ENCODE results near the gene PHEX. TPM values are rescaled to one million over a fixed set of nuclear protein-coding genes. Genes with fewer than 3 reads are reported as not detected.

The PHEX gene
- total RNA-seq, 6 experiments from 2014 or later, result 0.05 to 0.10 (median 0.07) TPM

DNA sequence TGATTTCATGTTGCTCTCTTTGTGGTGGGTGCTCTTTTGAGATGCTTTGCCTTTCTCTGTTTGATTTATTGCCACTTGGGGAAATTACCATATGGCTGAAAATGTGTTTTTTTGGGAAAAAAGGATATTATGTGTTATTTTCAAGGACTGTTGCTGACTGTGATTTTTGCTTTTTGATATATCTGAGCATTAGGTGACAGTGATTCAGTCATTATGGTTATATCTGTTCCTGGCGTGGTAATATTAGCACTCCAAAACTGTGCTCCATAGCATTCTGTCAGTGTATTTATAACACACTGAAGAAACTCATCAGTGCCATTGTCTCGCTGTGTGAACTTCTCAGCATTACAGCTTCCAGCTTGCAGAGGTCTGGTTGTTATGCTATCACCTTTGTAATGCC is 73.8 kb downstream of the PHEX start:
- DNase-seq, result no peak
- H3K27ac Mint-ChIP-seq, result no peak overlapping the region
- no peaks in the 10 kb centered on the region for H3K27me3 Mint-ChIP-seq (ENCODE audit: insufficient read depth)
- no peaks in the 10 kb centered on the region for H3K9me3 Mint-ChIP-seq
- peaks cover 5% of the 10 kb centered on the region; the same call in 1 of the 2 replicates for H3K4me1 Mint-ChIP-seq (ENCODE audit: low read depth)
- H3K4me3 Mint-ChIP-seq, result no peak overlapping the region
- no peaks in the 10 kb centered on the region for H3K36me3 Mint-ChIP-seq (ENCODE audit: low read depth)
- TF ChIP-seq CTCF (IDR thresholded peaks at IDR 0.05), result no peak

- Mint-ChIP-seq H3K9me3 (no peaks in the 10 kb centered on the region), H3K4me1 (ENCODE audit: low read depth) (peaks cover 5% of the 10 kb centered on the region; the same call in 1 of the 2 replicates), H3K27me3 (ENCODE audit: insufficient read depth) (no peaks in the 10 kb centered on the region), H3K36me3 (ENCODE audit: low read depth) (no peaks in the 10 kb centered on the region), H3K27ac (no peak overlapping the region), H3K4me3 (no peak overlapping the region)
- TF ChIP-seq CTCF (IDR thresholded peaks at IDR 0.05), result no peak
- peak; percentile 41 for DNase-seq
These were observed 77.3 kb downstream of the PHEX start for GRCh38 chrX:22109442-22109841.

GRCh38 chrX:22110729-22111494 is 78.8 kb downstream of the PHEX start:
- Mint-ChIP-seq H3K9me3 (no peaks in the 10 kb centered on the region), H3K27me3 (ENCODE audit: insufficient read depth) (no peaks in the 10 kb centered on the region), H3K36me3 (ENCODE audit: low read depth) (no peaks in the 10 kb centered on the region), H3K27ac (no peak overlapping the region), H3K4me3 (no peak overlapping the region), H3K4me1 (ENCODE audit: low read depth) (peaks cover 5% of the 10 kb centered on the region; the same call in 1 of the 2 replicates)
- no peak for DNase-seq
- TF ChIP-seq CTCF (IDR thresholded peaks at IDR 0.05), result no peak

DNA sequence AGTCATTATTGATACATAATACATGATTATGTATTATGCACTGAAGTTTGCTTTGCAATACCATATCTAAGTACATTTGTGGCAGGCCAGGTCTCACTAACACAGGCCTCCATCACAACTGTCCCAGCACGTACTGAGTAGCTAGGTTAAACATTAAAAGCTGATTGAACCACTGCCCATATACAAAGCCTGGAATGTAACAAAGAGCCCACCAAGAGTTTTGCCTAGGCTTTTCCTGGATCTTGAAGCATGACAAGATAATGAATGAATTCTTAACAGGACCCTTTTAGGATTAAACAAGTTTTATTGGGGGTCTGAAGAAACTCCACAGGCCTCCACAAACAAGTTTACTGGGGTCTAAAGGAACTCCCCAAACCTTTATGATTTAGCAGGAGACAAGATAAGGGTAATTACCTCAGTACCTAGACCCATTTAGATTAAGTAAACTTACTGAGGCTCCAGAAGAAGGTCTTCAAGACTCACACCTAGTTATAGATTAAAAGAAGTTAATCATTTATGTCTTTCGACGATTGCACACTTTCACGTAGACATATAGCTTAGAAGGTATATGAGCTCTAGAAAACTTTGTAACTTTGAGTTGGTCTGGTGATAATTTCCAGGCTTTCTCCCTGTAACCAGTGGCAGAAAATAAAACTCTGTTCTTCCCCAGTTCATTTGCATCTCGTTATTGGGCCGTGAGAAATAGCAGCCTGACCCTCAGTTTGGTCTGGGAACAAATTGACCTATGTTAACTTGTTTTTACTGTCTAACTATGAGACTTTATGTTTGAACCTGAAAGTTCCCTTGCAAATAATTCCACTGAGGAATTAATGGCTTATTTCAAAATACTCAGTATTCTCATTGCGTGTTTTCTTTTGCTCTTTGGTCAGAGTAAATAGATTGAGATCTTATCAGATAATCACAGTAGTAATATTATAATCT is 84.8 kb downstream of the PHEX start:
- no peak for DNase-seq
- Mint-ChIP-seq H3K4me1 (ENCODE audit: low read depth) (peaks cover 6% of the 10 kb centered on the region; the same call in 1 of the 2 replicates), H3K27ac (no peak overlapping the region), H3K9me3 (no peaks in the 10 kb centered on the region), H3K36me3 (ENCODE audit: low read depth) (no peaks in the 10 kb centered on the region), H3K4me3 (no peak overlapping the region), H3K27me3 (ENCODE audit: insufficient read depth) (no peaks in the 10 kb centered on the region)
- no peak for TF ChIP-seq CTCF (IDR thresholded peaks at IDR 0.05)

- Mint-ChIP-seq H3K4me3 (no peak overlapping the region), H3K27ac (no peak overlapping the region), H3K36me3 (ENCODE audit: low read depth) (no peaks in the 10 kb centered on the region), H3K9me3 (no peaks in the 10 kb centered on the region), H3K4me1 (ENCODE audit: low read depth) (peaks cover 6% of the 10 kb centered on the region; the same call in 1 of the 2 replicates), H3K27me3 (ENCODE audit: insufficient read depth) (no peaks in the 10 kb centered on the region)
- TF ChIP-seq CTCF (IDR thresholded peaks at IDR 0.05), result no peak
- DNase-seq, result no peak
These were observed 85.5 kb downstream of the PHEX start for GRCh38 chrX:22117633-22118032.

Measured in HFFc6 (cell line).